SK-N-SH treated with all-trans-retinoic acid at 6 μM for 48 hours (cell line): ENCODE results near the gene TNS1.

Experiments used
- ATAC-seq: fragments of 200-7000 bp; cut with Tn5 transposase; 3 replicates; pipeline ENCODE4 v1.9.1; 2020; ENCODE audit warnings: mild to moderate bottlenecking, moderate library complexity
- ARNTL ChIP-seq: fragments of 450-650 bp; formaldehyde crosslinking; IDR thresholded peaks from 2 replicates; pipeline ENCODE4 v1.5.0; 2020; ENCODE audit warnings: low read depth, mild to moderate bottlenecking, moderate library complexity, borderline replicate concordance
- BACH2 ChIP-seq: fragments of 250-450 bp; sonication (Bioruptor Pico); IDR thresholded peaks from 2 replicates; pipeline ENCODE4 v1.9.0; 2021; ENCODE audit warnings: mild to moderate bottlenecking, borderline replicate concordance
- CREB5 ChIP-seq: fragments of 250-450 bp; sonication (Bioruptor Pico); IDR thresholded peaks from 2 replicates; pipeline ENCODE4 v1.5.1; 2020; ENCODE audit warnings: low read depth, mild to moderate bottlenecking, moderate library complexity
- CSDC2 ChIP-seq: fragments of 250-450 bp; sonication (Bioruptor Pico); IDR thresholded peaks from 2 replicates; pipeline ENCODE4 v1.5.0; 2020; ENCODE audit warnings: mild to moderate bottlenecking, moderate library complexity
- CSRNP3 ChIP-seq: fragments of 250-450 bp; sonication (Bioruptor Pico); IDR thresholded peaks from 2 replicates; pipeline ENCODE4 v1.5.1; 2021; ENCODE audit warnings: mild to moderate bottlenecking, moderate library complexity
- ESRRG ChIP-seq: fragments of 250-450 bp; sonication (Bioruptor Pico); IDR thresholded peaks from 2 replicates; pipeline ENCODE4 v1.6.1; 2021; ENCODE audit warnings: mild to moderate bottlenecking
- GLIS3 ChIP-seq: fragments of 250-450 bp; sonication (Bioruptor Pico); IDR thresholded peaks from 2 replicates; pipeline ENCODE4 v1.5.0; 2020; ENCODE audit warnings: mild to moderate bottlenecking, moderate library complexity
- ISL1 ChIP-seq: fragments of 250-450 bp; sonication (Bioruptor Pico); IDR thresholded peaks from 2 replicates; pipeline ENCODE4 v2.1.2; 2022; ENCODE audit warnings: mild to moderate bottlenecking, moderate library complexity
- OSR1 ChIP-seq: fragments of 250-450 bp; sonication (Bioruptor Pico); IDR thresholded peaks from 2 replicates; pipeline ENCODE4 v1.8.0; 2022; ENCODE audit warnings: moderate library complexity, mild to moderate bottlenecking, inconsistent platforms
- POU6F1 ChIP-seq: fragments of 250-450 bp; sonication (Bioruptor Pico); IDR thresholded peaks from 2 replicates; pipeline ENCODE4 v1.8.0; 2021; ENCODE audit warnings: low read depth, mild to moderate bottlenecking, moderate library complexity, borderline replicate concordance
- PPARA ChIP-seq: fragments of 250-450 bp; sonication (Bioruptor Pico); IDR thresholded peaks from 2 replicates; pipeline ENCODE4 v1.5.0; 2020; ENCODE audit warnings: mild to moderate bottlenecking, borderline replicate concordance
- RARB ChIP-seq: fragments of 250-450 bp; sonication (Bioruptor Pico); IDR thresholded peaks from 2 replicates; pipeline ENCODE4 v1.8.0; 2021; ENCODE audit warnings: mild to moderate bottlenecking, moderate library complexity
- SNAI2 ChIP-seq: fragments of 250-450 bp; sonication (Bioruptor Pico); IDR thresholded peaks from 2 replicates; pipeline ENCODE4 v1.5.0; 2020; ENCODE audit warnings: mild to moderate bottlenecking, moderate library complexity
- TOX ChIP-seq: fragments of 250-450 bp; sonication (Bioruptor Pico); IDR thresholded peaks from 2 replicates; pipeline ENCODE4 v1.8.0; 2021; ENCODE audit warnings: mild to moderate bottlenecking, moderate library complexity, borderline replicate concordance
- TSHZ2 ChIP-seq: fragments of 250-450 bp; sonication (Bioruptor Pico); IDR thresholded peaks from 2 replicates; pipeline ENCODE4 v1.5.0; 2020; ENCODE audit warnings: mild to moderate bottlenecking, moderate library complexity
- ZC3H10 ChIP-seq: fragments of 250-450 bp; sonication (Bioruptor Pico); IDR thresholded peaks from 2 replicates; pipeline ENCODE4 v1.5.1; 2021; ENCODE audit warnings: mild to moderate bottlenecking, moderate library complexity
- ZFP3 ChIP-seq: fragments of 250-450 bp; sonication (Bioruptor Pico); IDR thresholded peaks from 2 replicates; pipeline ENCODE4 v1.5.0; 2020; ENCODE audit warnings: mild to moderate bottlenecking, moderate library complexity
- ZFP30 ChIP-seq: fragments of 450-650 bp; formaldehyde crosslinking; IDR thresholded peaks from 2 replicates; pipeline ENCODE4 v1.5.0; 2022; ENCODE audit warnings: mild to moderate bottlenecking, moderate library complexity
- ZNF565 ChIP-seq: fragments of 450-650 bp; formaldehyde crosslinking; conservative IDR thresholded peaks from 2 replicates; pipeline ENCODE4 v1.5.0; 2020; ENCODE audit warnings: low read depth, mild to moderate bottlenecking, moderate library complexity
- ZNF70 ChIP-seq: fragments of 450-650 bp; formaldehyde crosslinking; IDR thresholded peaks from 2 replicates; pipeline ENCODE4 v1.5.0; 2020; ENCODE audit warnings: mild to moderate bottlenecking, moderate library complexity
- ZNF8 ChIP-seq: fragments of 450-650 bp; formaldehyde crosslinking; IDR thresholded peaks from 2 replicates; pipeline ENCODE4 v1.5.0; 2020; ENCODE audit warnings: mild to moderate bottlenecking, moderate library complexity
- TF ChIP-seq, protein P1 (sequence below): fragments of 250-450 bp; sonication (Bioruptor Pico); IDR thresholded peaks from 2 replicates; pipeline ENCODE4 v1.8.0; 2020; ENCODE audit warnings: mild to moderate bottlenecking, moderate library complexity, borderline replicate concordance

Gene TNS1

DNA sequence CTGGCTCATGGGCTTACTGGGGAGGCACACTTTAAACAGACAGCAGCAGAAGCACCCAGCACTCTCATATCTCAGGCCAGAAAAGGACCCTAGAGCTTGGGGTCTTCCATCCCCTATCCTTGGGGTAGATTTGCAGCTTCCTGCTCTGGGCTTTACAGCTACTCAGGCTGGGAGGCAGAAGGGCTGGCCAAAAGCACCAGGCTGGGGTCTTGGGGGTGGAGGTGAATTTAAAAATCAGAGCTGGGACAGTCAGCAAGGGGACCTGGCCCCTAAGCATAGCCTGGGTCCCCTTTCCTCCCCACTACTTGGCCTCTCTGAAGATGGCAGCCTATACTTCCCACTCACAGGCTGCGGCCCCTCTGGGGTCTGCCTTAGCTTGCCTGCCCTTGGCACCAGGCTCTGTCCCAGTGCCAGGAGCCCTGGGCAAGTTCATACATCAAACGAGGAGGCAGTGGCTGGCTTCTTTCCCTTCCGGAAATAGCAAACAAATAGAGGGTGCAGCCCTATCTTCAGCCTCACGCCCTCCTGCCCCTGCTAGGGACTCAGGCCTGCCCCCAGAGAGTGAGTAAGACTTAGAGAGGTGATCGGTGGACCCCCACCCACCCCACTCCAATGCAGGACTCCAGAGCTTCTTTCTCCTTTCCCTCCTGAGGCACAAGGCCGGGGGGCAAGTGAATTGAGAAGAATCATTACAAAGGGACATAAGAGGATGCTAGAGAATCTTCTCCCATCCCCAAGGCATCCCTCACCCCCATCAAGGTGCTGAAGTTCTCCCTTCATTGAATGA, 26.0 kb upstream of the TNS1 start:
- TF ChIP-seq ZNF70 (no peak), POU6F1 (CRISPR knock-in tag) (no peak), PPARA (no peak), CSDC2 (no peak), ZC3H10 (no peak), GLIS3 (no peak), BACH2 (CRISPR knock-in tag) (no peak), ARNTL (CRISPR knock-in tag) (no peak), SNAI2 (CRISPR knock-in tag) (no peak), CSRNP3 (CRISPR knock-in tag) (no peak), ZFP30 (no peak), TSHZ2 (CRISPR knock-in tag) (no peak), ZNF8 (no peak), RARB (CRISPR knock-in tag) (no peak), ZNF565 (no peak), TOX (CRISPR knock-in tag) (no peak)
- TF ChIP-seq, protein P1, sequence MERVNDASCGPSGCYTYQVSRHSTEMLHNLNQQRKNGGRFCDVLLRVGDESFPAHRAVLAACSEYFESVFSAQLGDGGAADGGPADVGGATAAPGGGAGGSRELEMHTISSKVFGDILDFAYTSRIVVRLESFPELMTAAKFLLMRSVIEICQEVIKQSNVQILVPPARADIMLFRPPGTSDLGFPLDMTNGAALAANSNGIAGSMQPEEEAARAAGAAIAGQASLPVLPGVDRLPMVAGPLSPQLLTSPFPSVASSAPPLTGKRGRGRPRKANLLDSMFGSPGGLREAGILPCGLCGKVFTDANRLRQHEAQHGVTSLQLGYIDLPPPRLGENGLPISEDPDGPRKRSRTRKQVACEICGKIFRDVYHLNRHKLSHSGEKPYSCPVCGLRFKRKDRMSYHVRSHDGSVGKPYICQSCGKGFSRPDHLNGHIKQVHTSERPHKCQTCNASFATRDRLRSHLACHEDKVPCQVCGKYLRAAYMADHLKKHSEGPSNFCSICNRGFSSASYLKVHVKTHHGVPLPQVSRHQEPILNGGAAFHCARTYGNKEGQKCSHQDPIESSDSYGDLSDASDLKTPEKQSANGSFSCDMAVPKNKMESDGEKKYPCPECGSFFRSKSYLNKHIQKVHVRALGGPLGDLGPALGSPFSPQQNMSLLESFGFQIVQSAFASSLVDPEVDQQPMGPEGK (CRISPR knock-in tag), result no peak
- TF ChIP-seq, all 23 proteins: peak for 0
- ATAC-seq, result no peak

GRCh38 chr2:218028189-218028495, 25.3 kb upstream of the TNS1 start:
- TF ChIP-seq CSDC2 (no peak), TOX (CRISPR knock-in tag) (no peak), ZNF8 (no peak), ZFP3 (CRISPR knock-in tag) (no peak), SNAI2 (CRISPR knock-in tag) (no peak), OSR1 (CRISPR knock-in tag) (no peak), CREB5 (no peak), ZNF70 (no peak), CSRNP3 (CRISPR knock-in tag) (no peak), ZNF565 (no peak), GLIS3 (no peak), TSHZ2 (CRISPR knock-in tag) (no peak), BACH2 (CRISPR knock-in tag) (no peak), ZFP30 (no peak), ISL1 (CRISPR knock-in tag) (no peak), PPARA (no peak), RARB (CRISPR knock-in tag) (no peak), ESRRG (CRISPR knock-in tag) (no peak)
- TF ChIP-seq, protein P1 (CRISPR knock-in tag), result no peak
- no peak for ATAC-seq
